Naive B cell (primary cell): ENCODE data around the gene DGLUCY. TPM values are rescaled to one million over a fixed set of nuclear protein-coding genes. Genes with fewer than 3 reads are reported as not detected.
A peak's percentile ranks its signal among the peaks of the same experiment; 100 is the strongest.

ENCODE experiments used
- ATAC-seq, 2 donors: fragments of 150-1000 bp; cut with Tn5 transposase; 2 replicates each; pipeline ENCODE4 v1.10.0; 2021; ENCODE audit warnings: low read depth in 2 of 2, mild to moderate bottlenecking in 2 of 2, moderate library complexity in 2 of 2
- DNase-seq: peaks from one replicate; pipeline ENCODE4 v3.0.0; 2022
- H3K27ac Mint-ChIP-seq, 6 donors: one replicate each; pipeline ENCODE4 v1.8.0; 2020 to 2022; ENCODE audit warnings: mild to moderate bottlenecking in 6 of 6, mixed read lengths in 6 of 6, moderate library complexity in 5 of 6, inconsistent platforms in 2 of 6
- H3K27me3 Mint-ChIP-seq, 3 donors: one replicate each; pipeline ENCODE4 v1.8.0; 2021 to 2022; ENCODE audit warnings: mixed read lengths in 3 of 3, mild to moderate bottlenecking in 1 of 3
- H3K36me3 Mint-ChIP-seq, 2 donors: one replicate each; pipeline ENCODE4 v1.8.0; 2020 to 2022; ENCODE audit warnings: mixed read lengths in 2 of 2, inconsistent platforms in 1 of 2, mild to moderate bottlenecking in 1 of 2
- H3K4me1 Mint-ChIP-seq, 3 donors: one replicate each; pipeline ENCODE4 v1.8.0; 2020 to 2022; ENCODE audit warnings: mixed read lengths in 3 of 3, inconsistent platforms in 1 of 3, mild to moderate bottlenecking in 1 of 3, moderate library complexity in 1 of 3
- H3K4me3 Mint-ChIP-seq, 8 donors: one replicate each; pipeline ENCODE4 v1.8.0; 2020 to 2022; ENCODE audit warnings: mild to moderate bottlenecking in 8 of 8, mixed read lengths in 8 of 8, moderate library complexity in 8 of 8, inconsistent platforms in 2 of 8
- H3K9me3 Mint-ChIP-seq, 7 donors: one replicate each; pipeline ENCODE4 v1.8.0; 2020 to 2022; ENCODE audit warnings: mixed read lengths in 7 of 7, mild to moderate bottlenecking in 5 of 7, inconsistent platforms in 2 of 7, moderate library complexity in 1 of 7
- polyA plus RNA-seq, 6 donors: library from polyadenylated mRNA; unstranded; fragments of 300-500 nt; fragmentation: Illumina TruSeq; gene quantifications; one replicate each; pipeline ENCODE4 v1.2.3, GENCODE V29; 2021; ENCODE audit warnings: low read depth in 6 of 6

DGLUCY gene
- polyA plus RNA-seq, 6 donors from 2014 or later, result 29.3 to 54.3 (median 37.7) TPM

GRCh38 chr14:91127924-91128323, 14.1 kb downstream of the DGLUCY start:
- no peak for ATAC-seq
- H3K9me3 Mint-ChIP-seq, result peaks cover 0 to 9% (median 0%) of the 10 kb centered on the region in 7 donors
- peaks cover 8% of the 10 kb centered on the region in 2 donors for H3K36me3 Mint-ChIP-seq
- H3K27ac Mint-ChIP-seq, result peak overlapping the region in 4 of 6 donors; percentile 19 to 79 (median 55)
- H3K4me1 Mint-ChIP-seq, result peaks cover 15 to 35% (median 17%) of the 10 kb centered on the region in 3 donors
- no peak for DNase-seq
- no peaks in the 10 kb centered on the region for H3K27me3 Mint-ChIP-seq
- H3K4me3 Mint-ChIP-seq, result no peak overlapping the region

DNA sequence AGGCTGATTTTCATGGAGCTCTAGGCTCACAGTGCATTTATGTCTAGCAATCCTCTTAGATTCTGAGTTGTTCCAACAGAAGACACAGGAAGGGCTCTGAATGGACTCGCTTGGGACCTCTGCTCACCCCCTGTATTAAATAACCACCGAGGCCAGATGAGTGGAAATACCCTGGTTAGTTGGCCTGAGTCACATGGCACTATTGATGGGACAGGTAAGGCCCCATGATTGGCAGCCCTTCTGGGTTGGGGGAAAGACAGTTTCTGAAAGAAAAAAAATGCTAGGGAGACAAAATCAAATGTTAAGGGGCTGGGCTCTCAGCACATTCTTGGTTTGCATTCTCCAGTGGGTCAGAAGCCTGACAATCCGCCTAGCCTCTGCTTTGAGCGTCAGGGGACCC, 14.8 kb downstream of the DGLUCY start:
- peaks cover 15 to 30% (median 17%) of the 10 kb centered on the region in 3 donors for H3K4me1 Mint-ChIP-seq
- no peak for DNase-seq

GRCh38 chr14:91129261-91129660, 15.4 kb downstream of the DGLUCY start:
- Mint-ChIP-seq H3K27ac (no peak overlapping the region), H3K27me3 (no peaks in the 10 kb centered on the region), H3K36me3 (peaks cover 8 to 13% of the 10 kb centered on the region in 2 donors), H3K9me3 (peaks cover 0 to 9% (median 0%) of the 10 kb centered on the region in 7 donors), H3K4me3 (no peak overlapping the region), H3K4me1 (peaks cover 13 to 25% (median 14%) of the 10 kb centered on the region in 3 donors)
- no peak for DNase-seq
- ATAC-seq, result no peak

More for the DNA sequence above, 14.8 kb downstream of the DGLUCY start:
- ATAC-seq, result no peak
- Mint-ChIP-seq H3K4me3 (no peak overlapping the region), H3K27ac (peak overlapping the region in 4 of 6 donors; percentile 36 to 81 (median 66)), H3K9me3 (peaks cover 0 to 9% (median 0%) of the 10 kb centered on the region in 7 donors), H3K27me3 (no peaks in the 10 kb centered on the region), H3K36me3 (peaks cover 8% of the 10 kb centered on the region in 2 donors)

DNA sequence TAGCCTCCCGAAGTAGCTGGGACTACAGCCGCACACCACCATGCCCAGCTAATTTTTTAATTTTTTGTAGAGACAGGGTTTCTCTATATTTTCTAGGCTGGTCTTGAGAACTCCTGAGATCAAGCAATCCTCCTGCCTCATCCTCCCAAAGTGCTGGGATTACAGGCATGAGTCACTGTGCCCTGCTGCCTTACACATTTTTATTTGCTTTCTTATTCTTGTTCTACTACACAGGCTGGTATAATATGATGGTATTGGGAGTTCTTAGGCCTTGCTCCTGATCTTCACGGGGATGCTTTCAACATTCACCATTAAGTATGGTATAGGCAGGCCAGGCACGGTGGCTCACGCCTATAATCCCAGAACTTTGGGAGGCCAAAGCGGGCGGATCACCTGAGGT, 21.2 kb downstream of the DGLUCY start:
- peaks cover 0 to 5% of the 10 kb centered on the region in 2 donors for H3K36me3 Mint-ChIP-seq
- DNase-seq, result no peak
- H3K9me3 Mint-ChIP-seq, result no peaks in the 10 kb centered on the region
- peaks cover 0 to 10% (median 6%) of the 10 kb centered on the region in 3 donors for H3K4me1 Mint-ChIP-seq
- H3K4me3 Mint-ChIP-seq, result no peak overlapping the region
- H3K27me3 Mint-ChIP-seq, result no peaks in the 10 kb centered on the region
- no peak for ATAC-seq
- H3K27ac Mint-ChIP-seq, result peak overlapping the region in 1 of 6 donors; percentile 30

GRCh38 chr14:91138511-91139359, 24.9 kb downstream of the DGLUCY start:
- Mint-ChIP-seq H3K36me3 (peaks cover 0 to 4% of the 10 kb centered on the region in 2 donors), H3K4me1 (peaks cover 11 to 38% (median 31%) of the 10 kb centered on the region in 3 donors), H3K27me3 (no peaks in the 10 kb centered on the region), H3K4me3 (peak overlapping the region in 2 of 8 donors; percentile 33 to 58), H3K9me3 (no peaks in the 10 kb centered on the region), H3K27ac (peak overlapping the region in 3 of 6 donors; percentile 11 to 86 (median 54))
- peak; percentile 31 for DNase-seq
- peak in 1 of 2 donors; percentile 20 for ATAC-seq

DNA sequence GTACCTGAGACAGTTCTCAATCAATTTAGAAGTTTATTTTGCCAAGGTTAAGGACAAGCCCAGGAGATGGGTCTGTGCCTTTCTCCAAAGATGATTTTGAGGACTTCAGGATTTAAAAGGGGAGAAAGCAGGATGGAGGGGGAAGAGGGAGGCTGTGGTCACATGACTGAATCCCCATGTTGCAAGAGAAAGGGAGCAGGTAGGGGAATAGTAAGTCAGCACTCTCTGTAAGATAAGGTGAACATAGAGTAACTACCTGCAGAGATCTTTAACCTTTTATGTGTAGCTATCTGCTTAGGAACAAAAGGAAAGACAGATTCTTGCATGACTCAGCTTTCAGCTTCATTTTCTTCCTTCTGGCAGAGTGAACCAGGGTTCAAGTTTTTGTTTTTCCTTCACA, 25.9 kb downstream of the DGLUCY start:
- no peaks in the 10 kb centered on the region for H3K27me3 Mint-ChIP-seq
- no peak for ATAC-seq
- H3K36me3 Mint-ChIP-seq, result peaks cover 0 to 7% of the 10 kb centered on the region in 2 donors
- DNase-seq, result no peak
- H3K4me3 Mint-ChIP-seq, result no peak overlapping the region
- peaks cover 21 to 48% (median 42%) of the 10 kb centered on the region in 3 donors for H3K4me1 Mint-ChIP-seq
- peak overlapping the region; percentile 5 to 93 (median 39) for H3K27ac Mint-ChIP-seq
- no peaks in the 10 kb centered on the region for H3K9me3 Mint-ChIP-seq

- peak overlapping the region in 4 of 6 donors; percentile 4 to 85 (median 24) for H3K27ac Mint-ChIP-seq
- H3K36me3 Mint-ChIP-seq, result peaks cover 0 to 8% of the 10 kb centered on the region in 2 donors
- H3K4me3 Mint-ChIP-seq, result peak overlapping the region in 2 of 8 donors; percentile 10 to 28
- no peaks in the 10 kb centered on the region for H3K9me3 Mint-ChIP-seq
- DNase-seq (no peak), ATAC-seq (no peak)
- H3K4me1 Mint-ChIP-seq, result peaks cover 21 to 49% (median 43%) of the 10 kb centered on the region in 3 donors
- no peaks in the 10 kb centered on the region for H3K27me3 Mint-ChIP-seq
These were observed 26.8 kb downstream of the DGLUCY start for GRCh38 chr14:91140672-91141071.

GRCh38 chr14:91142214-91142668, 28.4 kb downstream of the DGLUCY start:
- ATAC-seq, result peak; percentile 96 to 97
- H3K27me3 Mint-ChIP-seq, result no peaks in the 10 kb centered on the region
- peak overlapping the region; percentile 62 to 96 (median 91) for H3K27ac Mint-ChIP-seq
- peak; percentile 69 for DNase-seq
- peak overlapping the region; percentile 4 to 89 (median 58) for H3K4me3 Mint-ChIP-seq
- peaks cover 0 to 8% of the 10 kb centered on the region in 2 donors for H3K36me3 Mint-ChIP-seq
- peaks cover 21 to 51% (median 43%) of the 10 kb centered on the region in 3 donors for H3K4me1 Mint-ChIP-seq
- H3K9me3 Mint-ChIP-seq, result no peaks in the 10 kb centered on the region

DNA sequence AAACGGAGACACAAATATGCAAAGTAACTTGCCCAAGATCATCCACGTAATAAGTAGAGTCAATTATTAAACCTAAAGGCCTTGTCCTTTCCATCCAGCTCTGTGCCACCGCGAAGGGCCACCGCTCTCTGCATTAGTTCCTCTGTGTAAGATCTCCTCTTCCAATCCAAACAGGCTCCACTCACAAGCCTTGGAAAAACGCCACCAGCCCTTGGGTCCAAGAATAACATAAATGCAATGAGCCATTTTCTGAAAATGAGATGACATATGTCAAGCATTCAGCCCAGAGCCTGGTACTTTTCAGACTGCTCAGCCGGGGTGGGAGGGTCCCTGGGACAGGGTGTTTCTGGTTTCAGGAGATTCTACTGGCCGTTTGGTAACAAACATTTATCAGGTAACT, 30.0 kb downstream of the DGLUCY start:
- Mint-ChIP-seq H3K4me3 (peak overlapping the region in 2 of 8 donors; percentile 15 to 22), H3K36me3 (peaks cover 0 to 12% of the 10 kb centered on the region in 2 donors), H3K4me1 (peaks cover 21 to 48% (median 43%) of the 10 kb centered on the region in 3 donors), H3K27me3 (no peaks in the 10 kb centered on the region), H3K27ac (peak overlapping the region in 3 of 6 donors; percentile 52 to 82 (median 53)), H3K9me3 (no peaks in the 10 kb centered on the region)
- DNase-seq (no peak), ATAC-seq (no peak)

DNA sequence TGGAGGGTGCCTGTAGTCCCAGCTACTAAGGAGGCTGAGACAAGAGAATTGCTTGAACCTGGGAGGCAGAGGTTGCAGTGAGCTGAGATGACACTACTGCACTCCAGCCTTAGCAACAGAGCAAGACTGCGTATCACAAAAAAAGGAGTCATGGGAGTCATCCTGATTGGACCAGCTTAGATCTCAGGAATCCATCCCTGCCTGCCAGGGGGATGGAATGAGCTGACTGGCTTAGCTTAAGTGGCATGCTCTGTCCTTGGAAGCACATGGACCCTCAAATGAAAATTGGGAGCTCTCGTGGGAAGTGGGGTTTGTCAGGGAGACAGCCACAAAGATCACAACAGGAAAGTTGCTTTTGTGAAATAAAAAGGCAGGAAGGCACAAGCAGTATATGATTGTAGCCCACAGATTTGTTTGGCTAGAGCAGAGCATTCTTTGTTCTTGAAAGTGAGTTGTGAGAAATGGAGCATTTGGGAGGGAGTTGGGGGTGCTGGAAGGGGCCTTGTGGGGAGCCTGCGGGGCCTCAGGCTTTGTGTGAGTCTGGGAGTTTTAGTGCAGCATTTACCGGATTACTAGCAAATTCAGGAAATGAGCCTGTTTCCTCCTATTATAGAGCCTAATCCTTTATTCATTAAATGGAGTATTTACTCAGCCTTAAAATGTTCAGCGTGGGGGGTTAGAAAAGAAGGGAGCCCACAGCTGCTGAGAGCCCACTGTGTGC, 30.7 kb downstream of the DGLUCY start:
- H3K4me1 Mint-ChIP-seq, result peaks cover 21 to 43% (median 41%) of the 10 kb centered on the region in 3 donors
- ATAC-seq (no peak), DNase-seq (no peak)
- no peaks in the 10 kb centered on the region for H3K27me3 Mint-ChIP-seq
- no peaks in the 10 kb centered on the region for H3K9me3 Mint-ChIP-seq
- H3K36me3 Mint-ChIP-seq, result peaks cover 0 to 12% of the 10 kb centered on the region in 2 donors
- peak overlapping the region in 1 of 8 donors; percentile 17 for H3K4me3 Mint-ChIP-seq
- H3K27ac Mint-ChIP-seq, result peak overlapping the region in 4 of 6 donors; percentile 66 to 93 (median 74)

DNA sequence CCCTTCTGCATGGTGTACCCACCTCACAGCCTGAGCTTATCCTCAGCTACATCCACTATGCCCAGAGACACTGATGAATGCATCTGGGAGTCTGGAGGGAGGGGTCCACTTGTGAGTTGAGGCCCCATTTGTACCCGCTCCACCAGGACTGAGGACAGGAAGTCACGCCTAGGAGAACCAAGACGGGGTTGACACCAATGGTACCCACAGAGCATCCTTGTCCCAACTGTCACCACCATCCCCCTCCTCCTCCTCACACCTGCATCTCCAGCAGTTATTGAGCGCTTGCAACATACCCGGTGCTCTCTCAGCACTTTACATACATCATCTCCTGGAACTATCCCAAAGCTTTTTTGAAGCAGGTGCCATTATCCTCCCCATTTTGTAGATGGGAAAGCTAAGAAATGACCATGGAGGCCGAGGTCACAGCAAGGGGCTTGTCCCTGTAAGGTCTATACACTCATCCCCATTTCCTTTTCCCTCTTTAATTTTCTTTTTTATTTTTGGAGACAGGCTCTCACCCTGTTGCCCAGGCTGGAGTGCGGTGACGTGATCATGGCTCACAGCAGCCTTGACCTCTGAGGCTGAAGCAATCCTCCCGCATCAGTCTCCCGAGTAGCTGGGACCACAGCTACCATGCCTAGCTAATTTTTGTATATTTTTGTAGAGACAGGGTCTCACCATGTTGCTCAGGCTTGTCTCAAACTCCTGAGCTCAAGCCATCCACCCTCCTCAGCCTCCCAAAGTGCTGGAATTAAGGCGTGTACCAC, 31.7 kb downstream of the DGLUCY start:
- Mint-ChIP-seq H3K4me1 (peaks cover 21 to 42% (median 33%) of the 10 kb centered on the region in 3 donors), H3K27ac (peak overlapping the region in 1 of 6 donors; percentile 36), H3K36me3 (peaks cover 0 to 12% of the 10 kb centered on the region in 2 donors), H3K9me3 (no peaks in the 10 kb centered on the region), H3K4me3 (no peak overlapping the region), H3K27me3 (no peaks in the 10 kb centered on the region)
- DNase-seq (no peak), ATAC-seq (no peak)

GRCh38 chr14:91146661-91147060, 32.8 kb downstream of the DGLUCY start:
- no peaks in the 10 kb centered on the region for H3K27me3 Mint-ChIP-seq
- H3K27ac Mint-ChIP-seq, result no peak overlapping the region
- no peaks in the 10 kb centered on the region for H3K9me3 Mint-ChIP-seq
- no peak overlapping the region for H3K4me3 Mint-ChIP-seq
- DNase-seq (no peak), ATAC-seq (no peak)
- peaks cover 21 to 36% (median 27%) of the 10 kb centered on the region in 3 donors for H3K4me1 Mint-ChIP-seq
- peaks cover 0 to 16% of the 10 kb centered on the region in 2 donors for H3K36me3 Mint-ChIP-seq
